HUES6 (cell line): Measurements from ENCODE around the gene HDAC4.
"Not testable (repeated sequence)": the region's sequence is repeated elsewhere in the genome, so short reads cannot be mapped to it uniquely, and the experiment has no call there.

ENCODE experiments used
- H3K27ac ChIP-seq: 2 replicates; pipeline ENCODE4 v1.7.0; 2013; ENCODE audit warnings: low read depth, mild to moderate bottlenecking, low read length, inconsistent platforms
- H3K27me3 ChIP-seq: 2 replicates; pipeline ENCODE4 v1.6.1; 2013; ENCODE audit warnings: low read length; ENCODE audit not compliant: control insufficient read depth, insufficient read depth
- H3K36me3 ChIP-seq: 2 replicates; pipeline ENCODE4 v1.6.1; 2013; ENCODE audit warnings: low read length; ENCODE audit not compliant: control insufficient read depth, insufficient read depth
- H3K4me1 ChIP-seq: 2 replicates; pipeline ENCODE4 v1.6.1; 2013; ENCODE audit warnings: low read length; ENCODE audit not compliant: control insufficient read depth, insufficient read depth
- H3K4me3 ChIP-seq: 2 replicates; pipeline ENCODE4 v1.5.1; 2013; ENCODE audit warnings: low read depth, low read length
- H3K9ac ChIP-seq: one replicate; pipeline ENCODE4 v1.6.1; 2013; ENCODE audit warnings: mild to moderate bottlenecking, low read length
- H3K9me3 ChIP-seq: 2 replicates; pipeline ENCODE4 v1.6.1; 2013; ENCODE audit warnings: low read depth, low read length; ENCODE audit not compliant: control insufficient read depth, insufficient read depth

HDAC4 gene

GRCh38 chr2:239182981-239183791 is 217.6 kb downstream of the HDAC4 start:
- Histone ChIP-seq H3K4me3 (no peak overlapping the region), H3K27ac (no peak overlapping the region), H3K9ac (no peak overlapping the region), H3K4me1 (no peaks in the 10 kb centered on the region), H3K9me3 (no peaks in the 10 kb centered on the region; the same call in 1 of the 2 replicates), H3K36me3 (peaks cover 13% of the 10 kb centered on the region), H3K27me3 (no peaks in the 10 kb centered on the region)

- H3K9ac ChIP-seq = no peak overlapping the region
- H3K4me3 ChIP-seq = no peak overlapping the region
- peaks cover 8% of the 10 kb centered on the region; the same call in 1 of the 2 replicates for H3K36me3 ChIP-seq
Measured at GRCh38 chr2:239181903-239182581, 218.8 kb downstream of the HDAC4 start.

GRCh38 chr2:239181074-239181902 is 219.5 kb downstream of the HDAC4 start:
- Histone ChIP-seq H3K4me3 (no peak overlapping the region), H3K27ac (no peak overlapping the region), H3K27me3 (no peaks in the 10 kb centered on the region), H3K9me3 (peaks cover 2% of the 10 kb centered on the region; the same call in 1 of the 2 replicates), H3K9ac (no peak overlapping the region), H3K36me3 (peaks cover 10% of the 10 kb centered on the region; the same call in 1 of the 2 replicates), H3K4me1 (no peaks in the 10 kb centered on the region)

More at GRCh38 chr2:239181903-239182581, 218.8 kb downstream of the HDAC4 start:
- Histone ChIP-seq H3K27me3 (no peaks in the 10 kb centered on the region), H3K9me3 (no peaks in the 10 kb centered on the region; the same call in 1 of the 2 replicates), H3K27ac (no peak overlapping the region), H3K4me1 (no peaks in the 10 kb centered on the region)

DNA sequence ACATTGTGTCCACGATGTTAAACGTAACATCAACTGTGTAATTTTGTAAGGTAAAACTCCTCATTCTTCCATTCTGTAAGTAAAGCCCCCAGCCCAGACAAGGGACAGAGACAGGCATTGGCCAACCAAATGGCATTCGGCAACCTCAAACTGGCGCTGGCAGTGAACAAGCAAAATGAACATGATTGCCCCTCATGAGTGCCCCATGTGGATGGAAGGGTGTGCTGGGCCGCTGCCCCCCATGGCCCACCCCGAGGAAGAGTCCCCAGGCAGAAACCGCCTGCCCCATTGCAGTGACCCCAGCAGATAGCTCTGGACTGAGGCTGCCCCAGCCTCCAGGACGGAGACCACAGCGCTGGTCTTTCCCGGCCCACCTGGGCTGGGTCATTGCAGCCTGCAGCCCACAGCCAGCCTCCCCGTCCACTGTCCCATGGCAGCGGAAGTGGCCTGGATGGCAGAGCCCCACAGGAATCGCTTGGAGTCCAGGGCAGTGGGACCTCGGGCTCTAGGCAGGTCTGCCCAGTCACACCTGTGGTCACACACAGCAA is 220.2 kb downstream of the HDAC4 start:
- Histone ChIP-seq H3K4me1 (no peaks in the 10 kb centered on the region), H3K9ac (no peak overlapping the region), H3K27me3 (no peaks in the 10 kb centered on the region), H3K4me3 (no peak overlapping the region), H3K36me3 (peaks cover 7% of the 10 kb centered on the region; the same call in 1 of the 2 replicates), H3K9me3 (peaks cover 4% of the 10 kb centered on the region; the same call in 1 of the 2 replicates), H3K27ac (no peak overlapping the region)

DNA sequence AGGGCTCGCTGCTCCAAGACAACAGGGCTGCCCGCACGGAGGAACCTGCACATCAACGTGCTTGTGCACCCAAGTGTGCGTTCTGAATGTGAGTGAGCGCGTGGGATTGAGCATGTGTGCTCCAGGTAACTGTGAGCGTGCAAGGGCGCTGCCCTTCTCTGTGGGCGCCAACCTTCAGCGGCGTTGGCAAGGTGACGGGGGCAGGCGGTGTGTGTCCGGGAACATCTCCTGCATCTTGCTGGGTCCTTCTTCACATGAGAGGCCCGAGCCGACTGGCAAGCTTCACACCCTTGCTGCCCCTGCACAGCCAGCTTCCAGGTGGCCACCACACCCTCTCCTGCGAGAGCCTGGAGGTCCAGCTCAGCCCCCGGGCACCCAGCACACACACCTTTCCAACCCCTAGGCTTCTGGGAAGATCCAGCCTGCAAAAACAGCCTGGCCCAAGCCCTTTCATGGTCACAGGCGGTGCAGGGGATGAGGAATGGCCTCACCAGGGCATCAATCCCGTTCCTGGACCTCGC is 220.9 kb downstream of the HDAC4 start:
- H3K9ac ChIP-seq = no peak overlapping the region
- H3K36me3 ChIP-seq = peaks cover 9% of the 10 kb centered on the region
- H3K4me3 ChIP-seq = no peak overlapping the region
- no peak overlapping the region for H3K27ac ChIP-seq
- H3K27me3 ChIP-seq = no peaks in the 10 kb centered on the region
- H3K9me3 ChIP-seq = peaks cover 10% of the 10 kb centered on the region
- H3K4me1 ChIP-seq = no peaks in the 10 kb centered on the region

DNA sequence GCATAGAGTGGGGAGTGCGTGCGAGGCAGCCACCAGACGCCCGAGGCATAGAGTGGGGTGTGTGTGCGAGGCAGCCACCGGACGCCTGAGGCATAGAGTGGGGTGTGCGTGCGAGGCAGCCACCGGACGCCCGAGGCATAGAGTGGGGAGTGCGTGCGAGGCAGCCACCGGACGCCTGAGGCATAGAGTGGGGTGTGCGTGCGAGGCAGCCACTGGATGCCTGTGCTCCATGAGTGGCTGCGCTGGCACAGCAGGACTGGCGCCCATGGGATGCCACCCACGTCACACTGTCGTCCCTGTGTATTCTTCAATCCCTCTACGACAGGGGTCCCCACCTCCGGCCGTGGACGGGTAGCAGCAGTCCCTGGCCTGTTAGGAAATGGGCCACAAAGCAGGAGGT is 221.9 kb downstream of the HDAC4 start:
- peaks cover 17% of the 10 kb centered on the region for H3K36me3 ChIP-seq
- H3K9ac ChIP-seq = no peak overlapping the region
- H3K4me3 ChIP-seq = no peak overlapping the region
- no peak overlapping the region for H3K27ac ChIP-seq
- no peaks in the 10 kb centered on the region for H3K27me3 ChIP-seq
- H3K4me1 ChIP-seq = no peaks in the 10 kb centered on the region
- H3K9me3 ChIP-seq = peaks cover 19% of the 10 kb centered on the region

DNA sequence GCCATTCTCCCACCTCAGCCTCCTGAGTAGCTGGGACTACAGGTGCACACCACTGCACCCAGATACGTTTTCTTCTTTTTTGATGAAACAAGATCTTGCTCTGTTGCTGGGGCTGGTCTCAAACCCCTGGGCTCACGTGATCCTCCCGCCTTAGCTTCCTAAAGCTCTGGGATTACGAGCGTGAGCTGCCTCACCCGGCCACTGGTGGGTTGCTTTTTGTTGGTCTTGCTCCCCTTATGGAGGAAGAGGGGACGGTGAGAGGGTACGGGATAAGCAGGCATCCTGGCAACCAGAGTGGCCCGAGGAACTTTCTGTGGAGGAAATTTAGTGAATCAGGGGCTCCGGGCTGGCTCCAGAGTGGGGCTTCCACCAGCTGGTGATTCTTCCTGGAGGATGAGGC is 222.3 kb downstream of the HDAC4 start:
- Histone ChIP-seq H3K4me1 (no peaks in the 10 kb centered on the region), H3K36me3 (peaks cover 17% of the 10 kb centered on the region), H3K9ac (no peak overlapping the region), H3K9me3 (peaks cover 20% of the 10 kb centered on the region), H3K4me3 (no peak overlapping the region), H3K27me3 (no peaks in the 10 kb centered on the region), H3K27ac (no peak overlapping the region)

DNA sequence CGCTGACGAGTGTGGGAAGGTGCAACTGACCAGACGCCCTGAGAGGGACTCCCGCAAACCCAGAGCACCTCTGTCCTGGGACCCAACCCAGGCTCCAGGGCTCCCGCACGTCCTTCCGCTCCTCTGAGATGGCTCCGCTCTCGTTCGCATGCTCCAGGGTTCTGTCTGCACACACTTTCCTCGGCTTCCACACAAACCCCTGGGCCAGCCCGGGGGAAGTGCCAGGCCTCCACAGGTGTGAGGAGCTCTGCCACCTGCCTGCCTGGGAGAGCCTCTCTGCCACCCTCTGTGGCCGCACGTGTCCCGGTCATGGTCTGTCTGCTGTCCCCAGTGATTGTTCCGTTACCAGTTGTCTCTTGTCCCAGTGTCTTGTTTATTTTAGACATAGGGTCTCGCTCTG is 222.9 kb downstream of the HDAC4 start:
- peaks cover 17% of the 10 kb centered on the region for H3K36me3 ChIP-seq
- H3K4me1 ChIP-seq = no peaks in the 10 kb centered on the region
- H3K4me3 ChIP-seq = no peak overlapping the region

DNA sequence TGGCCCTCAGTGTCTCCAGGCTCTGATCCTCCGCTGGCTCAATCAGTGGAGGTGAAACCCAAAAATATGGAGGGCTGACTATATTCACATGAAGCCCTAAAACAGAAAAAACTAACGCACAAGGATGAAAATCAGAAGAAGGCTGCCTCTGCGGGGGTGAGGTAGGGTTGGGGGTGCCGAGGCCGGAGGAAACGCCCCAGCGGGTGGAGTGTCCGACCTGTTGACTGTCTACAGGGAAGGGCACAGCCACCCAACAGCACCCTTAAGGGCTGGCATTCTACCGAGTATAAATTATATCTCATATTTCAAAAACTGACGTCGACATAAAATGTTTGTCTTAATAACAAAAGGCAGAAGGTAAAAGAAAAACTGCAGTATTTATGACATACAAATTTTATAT is 223.5 kb downstream of the HDAC4 start:
- Histone ChIP-seq H3K27me3 (no peaks in the 10 kb centered on the region), H3K9ac (no peak overlapping the region), H3K27ac (no peak overlapping the region), H3K4me3 (no peak overlapping the region), H3K36me3 (peaks cover 17% of the 10 kb centered on the region), H3K4me1 (no peaks in the 10 kb centered on the region), H3K9me3 (peaks cover 28% of the 10 kb centered on the region)

More for the DNA sequence above, 222.9 kb downstream of the HDAC4 start:
- no peaks in the 10 kb centered on the region for H3K27me3 ChIP-seq
- no peak overlapping the region for H3K9ac ChIP-seq
- H3K9me3 ChIP-seq = peaks cover 22% of the 10 kb centered on the region
- H3K27ac ChIP-seq = no peak overlapping the region

DNA sequence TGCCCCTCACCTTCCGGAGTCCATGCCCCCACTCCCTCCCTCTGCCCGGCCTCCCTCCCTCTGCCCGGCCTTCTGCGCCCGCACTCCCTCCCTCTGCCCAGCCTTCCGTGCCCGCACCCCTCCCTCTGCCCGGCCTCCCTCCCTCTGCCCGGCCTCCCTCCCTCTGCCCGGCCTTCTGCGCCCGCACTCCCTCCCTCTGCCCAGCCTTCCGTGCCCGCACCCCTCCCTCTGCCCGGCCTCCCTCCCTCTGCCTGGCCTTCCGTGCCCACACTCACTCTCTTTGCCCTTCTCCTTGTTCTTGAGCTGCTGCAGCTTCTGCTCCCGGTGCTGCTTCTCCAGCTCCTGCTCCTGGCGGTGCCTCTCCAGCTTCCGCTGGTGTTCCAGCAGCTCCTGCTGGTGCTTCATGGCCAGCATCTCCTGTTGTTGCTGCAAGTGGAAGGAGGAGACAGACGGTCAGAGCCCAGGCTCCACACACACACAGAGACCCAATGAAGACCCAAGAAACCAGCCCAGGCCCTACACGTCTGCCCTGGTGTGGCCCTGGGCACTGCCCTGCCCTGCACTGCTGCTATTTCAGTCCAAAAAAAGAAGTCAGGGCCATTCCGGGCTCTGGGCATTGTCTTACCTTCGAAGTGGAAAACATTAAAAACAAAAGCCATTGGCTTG is 224.5 kb downstream of the HDAC4 start:
- peaks cover 17% of the 10 kb centered on the region for H3K36me3 ChIP-seq
- H3K27ac ChIP-seq, H3K27me3 ChIP-seq, H3K9ac ChIP-seq, H3K4me3 ChIP-seq, H3K4me1 ChIP-seq: not testable (repeated sequence)
- H3K9me3 ChIP-seq = peaks cover 35% of the 10 kb centered on the region
